ENCODE measurements around the gene STC2. TPM values are rescaled to one million over a fixed set of nuclear protein-coding genes. Genes with fewer than 3 reads are reported as not detected.

STC2 gene
- total RNA-seq, 1 donor from 2014 or later = 12.2 TPM

GRCh38 chr5:173300389-173301047, 27.7 kb downstream of the STC2 start:
- Mint-ChIP-seq H3K27ac (peak overlapping the region; percentile 83), H3K4me1 (ENCODE audit: low read depth) (peaks cover 42% of the 10 kb centered on the region)

GRCh38 chr5:173299820-173300219, 28.4 kb downstream of the STC2 start:
- Mint-ChIP-seq H3K9me3 (ENCODE audit: low read depth) (no peaks in the 10 kb centered on the region), H3K4me3 (ENCODE audit: low read depth) (no peak overlapping the region), H3K27ac (no peak overlapping the region), H3K36me3 (ENCODE audit: insufficient read depth) (no peaks in the 10 kb centered on the region), H3K4me1 (ENCODE audit: low read depth) (peaks cover 38% of the 10 kb centered on the region), H3K27me3 (peaks cover 9% of the 10 kb centered on the region)
- DNase-seq (ENCODE audit: low spot score, unreplicated experiment) = no peak
- no peak for TF ChIP-seq CTCF (IDR thresholded peaks at IDR 0.05; ENCODE audit: unreplicated experiment)

More at GRCh38 chr5:173300389-173301047, 27.7 kb downstream of the STC2 start:
- Mint-ChIP-seq H3K36me3 (ENCODE audit: insufficient read depth) (no peaks in the 10 kb centered on the region), H3K4me3 (ENCODE audit: low read depth) (no peak overlapping the region), H3K27me3 (peaks cover 7% of the 10 kb centered on the region), H3K9me3 (ENCODE audit: low read depth) (no peaks in the 10 kb centered on the region)
- no peak for DNase-seq (ENCODE audit: low spot score, unreplicated experiment)
- no peak for TF ChIP-seq CTCF (IDR thresholded peaks at IDR 0.05; ENCODE audit: unreplicated experiment)

- H3K27ac Mint-ChIP-seq = no peak overlapping the region
- peaks cover 21% of the 10 kb centered on the region for H3K27me3 Mint-ChIP-seq
- no peaks in the 10 kb centered on the region for H3K36me3 Mint-ChIP-seq (ENCODE audit: insufficient read depth)
- TF ChIP-seq CTCF (IDR thresholded peaks at IDR 0.05; ENCODE audit: unreplicated experiment) = no peak
- H3K4me1 Mint-ChIP-seq (ENCODE audit: low read depth) = peaks cover 35% of the 10 kb centered on the region
- DNase-seq (ENCODE audit: low spot score, unreplicated experiment) = no peak
- H3K4me3 Mint-ChIP-seq (ENCODE audit: low read depth) = no peak overlapping the region
- no peaks in the 10 kb centered on the region for H3K9me3 Mint-ChIP-seq (ENCODE audit: low read depth)
These were observed 29.8 kb downstream of the STC2 start for GRCh38 chr5:173298213-173298926.

GRCh38 chr5:173297813-173298212, 30.4 kb downstream of the STC2 start:
- no peaks in the 10 kb centered on the region for H3K9me3 Mint-ChIP-seq (ENCODE audit: low read depth)
- H3K4me1 Mint-ChIP-seq (ENCODE audit: low read depth) = peaks cover 29% of the 10 kb centered on the region
- H3K27ac Mint-ChIP-seq = no peak overlapping the region
- H3K36me3 Mint-ChIP-seq (ENCODE audit: insufficient read depth) = no peaks in the 10 kb centered on the region
- H3K4me3 Mint-ChIP-seq (ENCODE audit: low read depth) = no peak overlapping the region
- DNase-seq (ENCODE audit: low spot score, unreplicated experiment) = no peak
- no peak for TF ChIP-seq CTCF (IDR thresholded peaks at IDR 0.05; ENCODE audit: unreplicated experiment)
- peaks cover 21% of the 10 kb centered on the region for H3K27me3 Mint-ChIP-seq

- Mint-ChIP-seq H3K27ac (no peak overlapping the region), H3K4me1 (ENCODE audit: low read depth) (peaks cover 22% of the 10 kb centered on the region), H3K36me3 (ENCODE audit: insufficient read depth) (no peaks in the 10 kb centered on the region), H3K27me3 (peaks cover 23% of the 10 kb centered on the region), H3K4me3 (ENCODE audit: low read depth) (no peak overlapping the region), H3K9me3 (ENCODE audit: low read depth) (no peaks in the 10 kb centered on the region)
- no peak for TF ChIP-seq CTCF (IDR thresholded peaks at IDR 0.05; ENCODE audit: unreplicated experiment)
- DNase-seq (ENCODE audit: low spot score, unreplicated experiment) = no peak
These were observed 31.2 kb downstream of the STC2 start for GRCh38 chr5:173296737-173297676.

Measured in progenitor cell of endocrine pancreas (in vitro differentiated cells).